Karpas-422 (cell line): ENCODE data around the gene TLCD5. TPM values are rescaled to one million over a fixed set of nuclear protein-coding genes. Genes with fewer than 3 reads are reported as not detected.

Experiments
- DNase-seq: peaks from one replicate; pipeline ENCODE4 v3.0.0-alpha.2; 2015
- H2AFZ ChIP-seq: fragments of 200-600 bp; sonication (generic); 2 replicates; pipeline ENCODE4 v1.6.1; 2014; ENCODE audit warnings: antibody characterized with exemption, low read length, mixed read lengths
- H3K27ac ChIP-seq: fragments of 200-600 bp; sonication (generic); 2 replicates; pipeline ENCODE4 v1.5.1; 2014; ENCODE audit warnings: mild to moderate bottlenecking, low read length, moderate library complexity
- H3K27me3 ChIP-seq: fragments of 200-600 bp; sonication (generic); 2 replicates; pipeline ENCODE4 v1.6.1; 2014; ENCODE audit warnings: low read length, mixed read lengths
- H3K36me3 ChIP-seq: fragments of 200-600 bp; sonication (generic); 2 replicates; pipeline ENCODE4 v1.6.1; 2014; ENCODE audit warnings: low read length, mixed read lengths; ENCODE audit not compliant: insufficient read depth
- H3K4me1 ChIP-seq: fragments of 200-600 bp; sonication (generic); 2 replicates; pipeline ENCODE4 v1.6.1; 2014; ENCODE audit warnings: mild to moderate bottlenecking, low read length, mixed read lengths
- H3K4me2 ChIP-seq: fragments of 200-600 bp; sonication (generic); 2 replicates; pipeline ENCODE4 v1.6.1; 2014; ENCODE audit warnings: low read length, low read depth, mild to moderate bottlenecking; ENCODE audit not compliant: poor library complexity, severe bottlenecking
- H3K4me3 ChIP-seq: fragments of 200-600 bp; sonication (generic); 2 replicates; pipeline ENCODE4 v1.5.1; 2014; ENCODE audit warnings: mild to moderate bottlenecking, antibody characterized with exemption, low read length, mixed read lengths
- H3K79me2 ChIP-seq: fragments of 200-600 bp; sonication (generic); 2 replicates; pipeline ENCODE4 v1.6.1; 2014; ENCODE audit warnings: mild to moderate bottlenecking, low read length, mixed read lengths
- H3K9ac ChIP-seq: fragments of 200-600 bp; sonication (generic); 2 replicates; pipeline ENCODE4 v1.6.0; 2014; ENCODE audit warnings: low read length
- H3K9me2 ChIP-seq: fragments of 200-600 bp; sonication (generic), shearing (Covaris generic); replicated peaks from 2 replicates; pipeline ENCODE4 v1.6.0; 2014; ENCODE audit warnings: mild to moderate bottlenecking, low read length, moderate library complexity; ENCODE audit not compliant: insufficient read depth
- H3K9me3 ChIP-seq: fragments of 300-700, 200-600 bp; sonication (generic); 2 replicates; pipeline ENCODE4 v1.6.1; 2014; ENCODE audit warnings: low read length, mixed read lengths
- H4K20me1 ChIP-seq: fragments of 200-600 bp; sonication (generic); 2 replicates; pipeline ENCODE4 v1.6.1; 2014; ENCODE audit warnings: mild to moderate bottlenecking, antibody characterized with exemption, low read length, low read depth; ENCODE audit not compliant: insufficient read depth
- total RNA-seq: library from RNA; depleted of rRNA; stranded (reverse); fragments of >200 nt; shearing (Covaris generic); gene quantifications from 2 replicates; pipeline ENCODE4 v1.2.3, GENCODE V29; 2014; ENCODE audit warnings: low replicate concordance

TLCD5 gene
- total RNA-seq, 1 experiment from 2014 or later = 4.5 TPM

DNA sequence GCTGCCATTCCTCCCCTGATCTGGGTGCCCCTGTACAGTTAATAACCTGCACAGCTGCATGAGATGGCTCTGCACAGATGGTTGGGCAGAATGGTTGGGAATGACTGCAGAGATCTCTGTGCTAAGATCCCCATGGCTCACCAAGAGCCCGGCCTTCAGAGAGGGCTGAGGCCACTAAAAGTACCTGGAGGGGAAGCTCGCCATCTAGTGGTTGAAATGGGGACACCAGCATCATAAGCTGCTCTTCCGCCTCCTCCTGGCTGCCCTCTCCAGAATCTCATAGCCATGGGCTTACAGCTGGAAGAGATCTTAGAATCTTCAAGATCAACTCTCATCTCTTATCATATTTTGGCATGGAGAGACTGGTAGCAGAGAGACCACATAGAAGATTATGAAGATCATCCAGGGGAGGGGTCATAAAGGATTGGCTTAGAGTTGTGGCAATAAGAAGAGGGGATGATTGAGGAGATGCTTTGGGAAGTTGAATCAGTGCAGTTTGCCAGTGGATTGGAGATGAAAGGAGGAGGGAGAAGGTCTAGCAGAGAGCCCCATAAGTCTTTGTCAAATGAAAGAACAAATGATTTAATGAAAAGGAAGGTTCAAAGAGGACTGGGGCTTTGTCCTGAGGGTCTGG, 22.0 kb upstream of the TLCD5 start:
- Histone ChIP-seq H3K4me3 (no peak overlapping the region), H3K4me2 (no peak overlapping the region), H3K36me3 (no peaks in the 10 kb centered on the region), H2AFZ (no peak overlapping the region), H3K9me2 (no peaks in the 10 kb centered on the region), H3K4me1 (no peaks in the 10 kb centered on the region), H3K9ac (no peak overlapping the region), H3K27ac (no peak overlapping the region), H3K27me3 (no peaks in the 10 kb centered on the region), H4K20me1 (no peaks in the 10 kb centered on the region), H3K79me2 (no peaks in the 10 kb centered on the region), H3K9me3 (no peaks in the 10 kb centered on the region)
- peak; percentile 86 for DNase-seq

DNA sequence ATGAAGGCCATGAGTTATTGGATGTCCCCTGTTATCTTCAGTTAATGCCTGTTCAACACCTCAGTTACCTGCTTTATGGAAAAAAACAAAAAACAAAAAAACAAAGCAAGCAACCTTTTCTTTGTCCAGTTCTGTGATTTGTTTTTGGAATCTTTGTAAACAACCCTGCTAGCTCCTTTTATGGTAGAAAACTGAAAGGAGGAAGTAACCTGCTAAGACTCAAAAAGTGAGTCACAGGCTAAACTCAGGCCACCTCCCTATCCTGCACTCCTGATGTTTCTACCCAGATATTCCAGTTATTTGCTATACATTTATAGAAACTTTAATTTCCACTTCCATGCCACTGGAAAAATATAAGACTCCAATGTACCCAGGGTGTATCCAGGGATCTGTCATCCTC, 20.6 kb upstream of the TLCD5 start:
- Histone ChIP-seq H3K4me3 (no peak overlapping the region), H3K9ac (no peak overlapping the region), H3K4me2 (no peak overlapping the region), H3K27ac (no peak overlapping the region), H4K20me1 (no peaks in the 10 kb centered on the region), H3K9me2 (no peaks in the 10 kb centered on the region), H3K27me3 (no peaks in the 10 kb centered on the region), H3K4me1 (no peaks in the 10 kb centered on the region), H3K9me3 (no peaks in the 10 kb centered on the region), H3K36me3 (no peaks in the 10 kb centered on the region), H3K79me2 (no peaks in the 10 kb centered on the region), H2AFZ (no peak overlapping the region)
- no peak for DNase-seq

DNA sequence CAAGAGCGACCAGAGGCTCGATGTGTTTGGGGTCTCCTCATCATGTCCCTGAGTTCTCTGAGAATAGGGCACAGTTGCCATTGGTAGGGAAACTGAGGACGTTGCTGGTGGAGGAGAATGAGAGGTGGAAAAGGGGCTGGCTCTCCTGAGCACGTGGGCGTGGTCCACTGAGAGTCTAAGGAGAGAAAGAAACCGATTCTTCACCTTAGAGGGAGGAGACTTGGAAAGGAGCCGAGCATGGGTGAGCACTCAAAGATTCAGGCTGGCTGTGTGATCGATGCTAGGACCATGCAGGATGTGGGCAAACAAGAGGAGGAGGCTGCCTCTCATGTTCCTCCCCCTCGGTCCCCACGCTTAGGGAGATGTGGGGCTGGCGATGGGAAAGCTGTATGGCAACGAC, 19.8 kb upstream of the TLCD5 start:
- DNase-seq = no peak
- Histone ChIP-seq H3K4me1 (no peaks in the 10 kb centered on the region), H3K9me2 (no peaks in the 10 kb centered on the region), H3K27me3 (no peaks in the 10 kb centered on the region), H3K36me3 (no peaks in the 10 kb centered on the region), H3K27ac (no peak overlapping the region), H3K4me3 (no peak overlapping the region), H3K9ac (no peak overlapping the region), H3K9me3 (no peaks in the 10 kb centered on the region), H3K4me2 (no peak overlapping the region), H2AFZ (no peak overlapping the region), H3K79me2 (no peaks in the 10 kb centered on the region), H4K20me1 (no peaks in the 10 kb centered on the region)

DNA sequence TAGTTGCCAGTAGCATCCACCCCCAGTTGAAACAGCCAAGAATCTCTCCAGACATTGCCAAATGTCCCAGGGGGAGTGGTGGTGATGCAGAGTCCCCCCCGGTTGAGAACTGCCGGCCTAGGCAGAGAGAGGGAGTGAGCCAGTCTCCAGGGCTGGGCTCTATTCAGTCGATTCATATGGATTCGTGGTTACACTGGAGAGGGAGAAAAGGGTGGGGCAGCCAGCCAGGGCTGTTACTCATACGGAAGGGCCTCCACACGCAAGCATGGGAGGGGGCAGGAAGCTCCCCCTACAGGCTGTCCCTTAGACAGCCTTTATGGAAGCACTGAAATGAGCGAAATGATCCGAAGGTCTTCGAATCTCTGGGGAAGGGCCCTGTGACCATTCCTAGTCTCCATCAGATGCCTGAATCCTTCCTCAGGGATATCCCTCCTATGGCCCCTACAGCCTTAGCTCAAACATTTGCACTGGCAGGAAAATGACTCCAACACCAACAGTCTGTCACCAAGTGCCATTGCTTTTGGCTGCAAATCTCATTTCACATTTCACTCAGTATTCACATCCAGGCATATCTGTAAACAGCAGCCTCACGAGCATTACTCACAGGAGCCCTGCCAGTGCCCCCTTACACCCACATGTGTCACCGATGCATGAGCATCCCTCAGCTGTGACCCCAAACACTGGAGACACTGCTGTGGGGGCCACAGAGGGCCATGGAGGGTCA, 18.4 kb upstream of the TLCD5 start:
- H3K4me2 ChIP-seq = no peak overlapping the region
- DNase-seq = no peak
- no peaks in the 10 kb centered on the region for H4K20me1 ChIP-seq
- no peaks in the 10 kb centered on the region for H3K36me3 ChIP-seq
- H3K9ac ChIP-seq = no peak overlapping the region
- H3K4me1 ChIP-seq = no peaks in the 10 kb centered on the region
- no peak overlapping the region for H3K4me3 ChIP-seq
- H3K9me2 ChIP-seq = no peaks in the 10 kb centered on the region
- H2AFZ ChIP-seq = no peak overlapping the region
- no peaks in the 10 kb centered on the region for H3K9me3 ChIP-seq
- H3K27me3 ChIP-seq = no peaks in the 10 kb centered on the region
- H3K79me2 ChIP-seq = no peaks in the 10 kb centered on the region
- no peak overlapping the region for H3K27ac ChIP-seq

DNA sequence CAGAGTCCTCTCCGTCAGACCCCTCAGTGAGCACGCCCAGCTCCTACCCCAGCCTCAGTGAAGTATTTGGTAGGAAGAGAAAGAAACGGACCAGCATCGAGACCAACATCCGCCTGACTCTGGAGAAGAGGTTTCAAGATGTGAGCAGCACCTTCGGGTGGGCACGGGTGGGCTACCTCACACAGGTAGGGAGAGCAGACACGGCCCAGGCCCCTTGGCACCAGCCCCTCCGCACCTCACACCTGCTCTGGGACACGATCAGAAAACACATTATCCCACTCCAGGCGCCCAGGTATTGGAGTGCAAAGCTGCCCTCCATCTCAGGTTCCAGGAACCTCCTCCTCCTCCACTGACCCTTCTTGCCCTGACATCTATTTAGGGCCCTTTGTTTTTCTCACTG, 17.6 kb upstream of the TLCD5 start:
- Histone ChIP-seq H3K9ac (no peak overlapping the region), H2AFZ (no peak overlapping the region), H3K9me3 (no peaks in the 10 kb centered on the region), H3K27me3 (no peaks in the 10 kb centered on the region), H3K4me2 (no peak overlapping the region), H3K79me2 (no peaks in the 10 kb centered on the region), H3K4me3 (no peak overlapping the region), H3K27ac (no peak overlapping the region), H3K9me2 (no peaks in the 10 kb centered on the region), H4K20me1 (no peaks in the 10 kb centered on the region), H3K36me3 (no peaks in the 10 kb centered on the region), H3K4me1 (no peaks in the 10 kb centered on the region)
- DNase-seq = no peak

DNA sequence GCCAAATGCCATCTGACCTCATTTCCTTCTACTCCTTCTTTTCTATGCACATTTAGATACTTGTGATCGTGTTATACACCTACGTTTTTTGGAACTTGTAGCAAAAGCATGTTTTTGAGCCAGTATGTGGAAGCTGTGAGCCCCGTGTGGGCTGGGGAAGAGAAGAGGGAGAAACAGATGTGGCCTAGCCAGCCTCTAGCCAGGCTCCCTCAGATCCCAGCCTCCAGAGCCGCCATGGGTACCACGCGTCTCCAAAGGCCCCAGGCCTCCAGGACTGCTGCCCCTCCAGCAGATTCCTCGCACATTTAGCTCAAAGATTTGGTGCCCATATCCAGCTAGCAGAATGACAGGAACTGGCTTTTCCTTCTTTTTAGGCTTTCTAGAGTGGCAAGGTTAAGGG, 17.0 kb upstream of the TLCD5 start:
- Histone ChIP-seq H4K20me1 (no peaks in the 10 kb centered on the region), H3K4me1 (no peaks in the 10 kb centered on the region), H3K4me2 (no peak overlapping the region), H3K4me3 (no peak overlapping the region), H3K27ac (no peak overlapping the region), H3K27me3 (no peaks in the 10 kb centered on the region), H3K9me3 (no peaks in the 10 kb centered on the region), H2AFZ (no peak overlapping the region), H3K79me2 (no peaks in the 10 kb centered on the region), H3K36me3 (no peaks in the 10 kb centered on the region), H3K9me2 (no peaks in the 10 kb centered on the region), H3K9ac (no peak overlapping the region)
- no peak for DNase-seq

DNA sequence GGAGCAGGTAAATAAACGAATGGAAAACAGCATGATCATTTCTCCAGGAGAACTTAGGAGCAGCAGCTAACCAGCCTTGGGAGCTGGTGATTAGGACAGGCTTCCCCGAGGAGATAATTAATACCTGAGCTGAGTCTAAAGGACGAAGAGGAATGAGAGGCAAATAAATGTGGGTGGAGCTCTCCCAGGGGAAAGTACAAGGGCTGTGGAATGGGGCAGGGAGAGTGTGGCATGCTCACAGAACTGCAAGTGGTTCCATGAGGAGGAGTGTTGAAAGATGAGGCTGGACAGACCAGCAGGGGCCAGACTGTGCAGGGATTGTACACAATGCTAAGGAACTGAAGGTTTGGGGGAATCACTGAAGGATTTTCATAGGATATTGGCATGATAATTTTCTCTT, 14.2 kb upstream of the TLCD5 start:
- no peak overlapping the region for H3K4me3 ChIP-seq
- H3K9me3 ChIP-seq = no peaks in the 10 kb centered on the region
- H3K27ac ChIP-seq = no peak overlapping the region
- no peaks in the 10 kb centered on the region for H3K79me2 ChIP-seq
- no peaks in the 10 kb centered on the region for H3K36me3 ChIP-seq
- no peak overlapping the region for H2AFZ ChIP-seq
- no peak overlapping the region for H3K4me2 ChIP-seq
- no peak for DNase-seq
- H3K4me1 ChIP-seq = no peaks in the 10 kb centered on the region
- H3K9ac ChIP-seq = no peak overlapping the region
- no peaks in the 10 kb centered on the region for H3K9me2 ChIP-seq
- no peaks in the 10 kb centered on the region for H3K27me3 ChIP-seq
- H4K20me1 ChIP-seq = no peaks in the 10 kb centered on the region

DNA sequence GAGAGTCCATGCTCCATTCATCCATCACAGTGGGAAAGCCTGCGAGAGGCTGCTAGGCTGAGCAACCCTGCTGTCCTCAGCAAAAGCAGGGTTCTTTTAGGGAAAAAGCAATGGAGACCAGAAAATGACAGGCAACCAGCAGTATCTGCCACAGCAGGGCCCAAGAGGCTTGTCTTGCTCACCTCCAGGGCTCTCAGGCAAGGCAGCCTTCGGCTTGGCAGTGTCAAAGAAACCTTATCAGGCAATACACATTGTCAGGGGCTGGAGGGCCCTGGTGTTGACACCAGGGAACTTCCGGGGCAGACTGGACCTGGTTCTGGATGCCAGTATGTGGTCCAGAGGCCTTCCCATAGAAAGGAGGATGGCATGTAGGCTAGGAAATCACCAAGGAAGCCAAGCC, 10.2 kb upstream of the TLCD5 start:
- Histone ChIP-seq H3K27me3 (no peaks in the 10 kb centered on the region), H3K9me3 (no peaks in the 10 kb centered on the region), H3K4me2 (no peak overlapping the region), H3K36me3 (no peaks in the 10 kb centered on the region), H3K27ac (no peak overlapping the region), H3K9me2 (no peaks in the 10 kb centered on the region), H2AFZ (no peak overlapping the region), H3K79me2 (no peaks in the 10 kb centered on the region), H4K20me1 (no peaks in the 10 kb centered on the region), H3K9ac (no peak overlapping the region), H3K4me1 (no peaks in the 10 kb centered on the region; the same call in 1 of the 2 replicates), H3K4me3 (no peak overlapping the region)
- DNase-seq = no peak
